Measurements from ENCODE around the gene CHCHD1.
A peak's percentile ranks its signal among the peaks of the same experiment; 100 is the strongest.
"Not testable (repeated sequence)": the region's sequence is repeated elsewhere in the genome, so short reads cannot be mapped to it uniquely, and the experiment has no call there.

CHCHD1 gene

DNA sequence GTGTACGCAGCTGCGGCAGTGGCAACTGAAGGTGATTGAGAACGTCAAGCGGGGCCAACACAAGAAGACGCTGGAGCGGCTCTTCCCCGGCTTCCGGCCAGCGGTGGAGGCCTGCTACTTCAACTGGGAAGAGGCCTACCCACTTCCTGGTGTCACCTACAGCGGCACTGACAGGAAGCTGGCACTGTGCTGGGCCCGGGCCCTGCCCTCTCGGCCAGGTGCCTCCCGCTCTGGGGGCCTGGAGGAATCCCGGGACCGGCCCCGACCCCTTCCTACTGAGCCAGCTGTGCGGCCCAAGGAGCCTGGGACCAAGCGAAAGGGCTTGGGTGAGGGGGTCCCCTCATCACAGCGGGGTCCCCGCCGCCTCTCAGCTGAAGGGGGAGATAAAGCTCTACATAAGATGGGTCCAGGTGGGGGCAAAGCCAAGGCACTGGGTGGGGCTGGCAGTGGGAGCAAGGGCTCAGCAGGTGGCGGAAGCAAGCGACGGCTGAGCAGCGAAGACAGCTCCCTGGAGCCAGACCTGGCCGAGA is 10.1 kb downstream of the CHCHD1 start:
- H3K36me3 Mint-ChIP-seq = peaks cover 50% of the 10 kb centered on the region
- no peaks in the 10 kb centered on the region for H3K27me3 Mint-ChIP-seq

DNA sequence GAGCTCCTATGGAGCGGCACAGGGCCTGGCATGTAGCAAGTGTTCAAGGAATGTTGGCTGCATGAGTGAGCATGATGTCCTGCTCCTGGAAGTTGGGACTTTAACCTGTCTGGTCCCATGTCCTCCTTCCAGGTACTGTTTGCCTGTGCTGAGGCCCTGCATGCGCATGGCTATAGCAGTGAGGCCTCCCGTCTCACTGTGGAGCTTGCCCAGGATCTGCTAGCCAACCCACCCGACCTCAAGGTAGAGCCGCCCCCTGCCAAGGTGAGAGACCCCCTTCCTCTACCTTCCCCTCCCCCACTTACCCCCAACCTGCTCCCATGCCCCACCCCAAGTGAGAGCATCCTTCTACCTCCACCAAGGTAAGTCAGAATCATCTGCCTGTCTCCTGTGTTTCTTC is 11.6 kb downstream of the CHCHD1 start:
- peaks cover 63% of the 10 kb centered on the region for H3K36me3 Mint-ChIP-seq

More for the DNA sequence above, 10.1 kb downstream of the CHCHD1 start:
- DNase-seq = no peak
- CTCF ChIA-PET = no interaction called here
- no peak overlapping the region for H3K27ac Mint-ChIP-seq
- H3K4me3 Mint-ChIP-seq = no peak overlapping the region
- peaks cover 13% of the 10 kb centered on the region for H3K4me1 Mint-ChIP-seq
- no peaks in the 10 kb centered on the region for H3K9me3 Mint-ChIP-seq

DNA sequence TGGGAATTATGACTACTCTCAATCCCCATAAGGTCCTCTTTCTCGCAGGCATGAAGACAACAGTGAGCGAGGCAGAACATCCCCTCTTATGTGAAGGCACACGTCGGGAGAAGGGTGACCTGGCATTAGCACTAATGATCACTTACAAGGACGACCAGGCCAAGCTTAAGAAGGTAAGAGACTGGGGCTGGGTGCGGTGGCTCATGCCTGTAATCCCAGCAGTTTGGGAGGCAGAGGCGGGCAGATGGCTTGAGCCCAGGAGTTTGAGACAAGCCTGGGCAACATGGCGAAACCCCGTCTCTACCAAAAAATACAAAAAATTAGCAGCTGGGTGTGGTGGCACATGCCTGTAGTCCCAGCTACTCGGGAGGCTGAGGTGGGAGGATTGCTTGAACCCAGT is 13.6 kb downstream of the CHCHD1 start:
- H3K27me3 Mint-ChIP-seq, H3K4me3 Mint-ChIP-seq, DNase-seq, H3K9me3 Mint-ChIP-seq, H3K27ac Mint-ChIP-seq, H3K4me1 Mint-ChIP-seq, CTCF ChIA-PET: not testable (repeated sequence)
- peaks cover 51% of the 10 kb centered on the region for H3K36me3 Mint-ChIP-seq

More for the DNA sequence above, 11.6 kb downstream of the CHCHD1 start:
- H3K9me3 Mint-ChIP-seq = no peaks in the 10 kb centered on the region
- CTCF ChIA-PET = no interaction called here
- DNase-seq = no peak
- H3K4me1 Mint-ChIP-seq = peaks cover 2% of the 10 kb centered on the region
- H3K27ac Mint-ChIP-seq = no peak overlapping the region
- no peak overlapping the region for H3K4me3 Mint-ChIP-seq
- H3K27me3 Mint-ChIP-seq = no peaks in the 10 kb centered on the region

DNA sequence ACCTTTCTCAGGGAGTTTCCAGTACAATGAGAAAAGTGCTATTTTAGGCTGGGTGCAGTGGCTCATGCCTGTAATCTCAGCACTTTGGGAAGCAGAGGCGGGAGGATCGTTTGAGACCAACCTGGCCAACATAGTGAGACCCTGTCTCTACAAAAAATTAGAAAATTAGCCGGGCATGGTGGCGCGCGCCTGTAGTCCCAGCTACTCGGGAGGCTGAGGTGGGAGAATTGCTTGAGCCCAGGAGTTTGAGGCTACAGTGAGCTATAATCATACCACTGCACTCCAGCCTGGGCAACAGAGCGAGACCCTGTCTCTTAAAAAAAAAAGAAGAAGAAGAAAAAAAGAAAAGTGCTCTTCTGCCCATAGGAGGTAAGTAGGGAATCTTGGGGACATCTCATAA is 14.2 kb downstream of the CHCHD1 start:
- not testable (repeated sequence) for H3K27me3 Mint-ChIP-seq, DNase-seq, H3K27ac Mint-ChIP-seq, H3K4me3 Mint-ChIP-seq, H3K9me3 Mint-ChIP-seq, H3K4me1 Mint-ChIP-seq
- CTCF ChIA-PET = interaction anchor here (1.5 kb wide), 1 partner anchor 84 kb away, joined by 3 read pairs; no protein-coding TSS in a partner anchor
- peaks cover 49% of the 10 kb centered on the region for H3K36me3 Mint-ChIP-seq

DNA sequence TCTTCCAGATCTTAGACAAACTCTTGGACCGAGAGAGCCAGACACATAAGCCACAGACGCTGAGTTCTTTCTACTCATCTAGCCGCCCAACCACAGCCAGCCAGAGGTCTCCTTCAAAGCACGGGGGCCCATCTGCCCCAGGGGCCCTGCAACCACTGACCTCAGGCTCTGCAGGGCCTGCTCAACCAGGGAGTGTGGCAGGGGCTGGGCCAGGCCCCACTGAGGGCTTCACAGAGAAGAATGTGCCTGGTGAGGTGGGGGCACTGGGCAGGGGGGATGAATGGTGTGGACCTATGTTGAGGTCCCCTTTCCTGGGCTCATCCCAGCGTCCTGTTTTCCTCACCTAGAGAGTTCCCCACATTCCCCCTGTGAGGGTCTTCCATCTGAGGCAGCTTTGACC is 14.9 kb downstream of the CHCHD1 start:
- no peaks in the 10 kb centered on the region for H3K4me1 Mint-ChIP-seq
- H3K9me3 Mint-ChIP-seq = no peaks in the 10 kb centered on the region
- H3K27ac Mint-ChIP-seq = no peak overlapping the region
- DNase-seq = no peak
- CTCF ChIA-PET = interaction anchor here (1.5 kb wide), 1 partner anchor 83 kb away, joined by 3 read pairs; no protein-coding TSS in a partner anchor
- no peaks in the 10 kb centered on the region for H3K27me3 Mint-ChIP-seq
- H3K4me3 Mint-ChIP-seq = no peak overlapping the region
- H3K36me3 Mint-ChIP-seq = peaks cover 49% of the 10 kb centered on the region

DNA sequence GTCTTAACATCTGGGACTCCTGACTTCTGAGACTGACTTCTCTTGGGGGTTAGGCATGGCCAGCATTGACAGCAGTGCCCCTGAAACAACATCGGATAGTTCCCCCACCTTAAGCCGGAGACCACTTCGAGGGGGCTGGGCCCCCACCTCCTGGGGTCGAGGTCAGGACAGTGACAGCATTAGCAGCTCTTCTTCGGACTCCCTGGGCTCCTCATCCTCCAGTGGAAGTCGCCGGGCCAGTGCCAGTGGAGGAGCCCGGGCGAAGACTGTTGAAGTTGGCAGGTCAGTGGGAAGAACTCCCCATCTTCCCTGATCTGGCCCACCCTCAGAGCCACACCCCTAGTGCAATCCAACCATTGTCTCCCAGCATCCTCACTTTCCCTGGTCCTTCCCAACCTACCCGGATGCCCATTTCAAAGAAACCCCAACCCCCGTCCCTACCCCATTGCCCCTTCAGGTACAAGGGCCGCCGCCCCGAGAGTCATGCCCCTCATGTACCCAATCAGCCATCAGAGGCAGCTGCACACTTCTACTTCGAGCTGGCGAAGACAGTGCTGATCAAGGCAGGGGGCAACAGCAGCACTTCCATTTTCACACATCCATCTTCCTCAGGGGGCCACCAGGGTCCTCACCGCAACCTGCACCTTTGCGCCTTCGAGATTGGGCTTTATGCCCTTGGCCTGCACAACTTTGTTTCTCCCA is 15.6 kb downstream of the CHCHD1 start:
- Mint-ChIP-seq H3K27me3 (no peaks in the 10 kb centered on the region), H3K9me3 (no peaks in the 10 kb centered on the region), H3K4me3 (no peak overlapping the region), H3K27ac (no peak overlapping the region), H3K4me1 (no peaks in the 10 kb centered on the region), H3K36me3 (peaks cover 53% of the 10 kb centered on the region)
- no peak for DNase-seq
- CTCF ChIA-PET = interaction anchor here (1.5 kb wide), 1 partner anchor 82 kb away, joined by 3 read pairs; no protein-coding TSS in a partner anchor

DNA sequence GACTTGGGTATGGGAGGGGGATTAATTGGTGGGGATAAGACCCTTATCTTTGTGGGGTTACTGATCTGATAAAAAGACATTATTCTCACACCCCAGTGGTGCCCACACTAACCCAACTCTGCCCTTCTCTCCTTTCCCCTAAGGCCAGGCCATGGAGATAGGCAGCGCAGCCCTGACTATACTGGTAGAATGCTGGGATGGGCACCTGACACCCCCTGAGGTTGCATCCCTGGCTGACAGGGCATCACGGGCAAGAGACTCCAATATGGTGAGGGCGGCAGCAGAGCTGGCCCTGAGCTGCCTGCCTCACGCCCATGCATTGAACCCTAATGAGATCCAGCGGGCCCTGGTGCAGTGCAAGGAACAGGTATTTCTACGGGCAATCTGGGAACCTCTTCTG is 16.2 kb downstream of the CHCHD1 start:
- CTCF ChIA-PET = no interaction called here
- Mint-ChIP-seq H3K27ac (no peak overlapping the region), H3K27me3 (no peaks in the 10 kb centered on the region), H3K4me1 (no peaks in the 10 kb centered on the region), H3K9me3 (no peaks in the 10 kb centered on the region), H3K36me3 (peaks cover 54% of the 10 kb centered on the region), H3K4me3 (no peak overlapping the region)
- DNase-seq = no peak

DNA sequence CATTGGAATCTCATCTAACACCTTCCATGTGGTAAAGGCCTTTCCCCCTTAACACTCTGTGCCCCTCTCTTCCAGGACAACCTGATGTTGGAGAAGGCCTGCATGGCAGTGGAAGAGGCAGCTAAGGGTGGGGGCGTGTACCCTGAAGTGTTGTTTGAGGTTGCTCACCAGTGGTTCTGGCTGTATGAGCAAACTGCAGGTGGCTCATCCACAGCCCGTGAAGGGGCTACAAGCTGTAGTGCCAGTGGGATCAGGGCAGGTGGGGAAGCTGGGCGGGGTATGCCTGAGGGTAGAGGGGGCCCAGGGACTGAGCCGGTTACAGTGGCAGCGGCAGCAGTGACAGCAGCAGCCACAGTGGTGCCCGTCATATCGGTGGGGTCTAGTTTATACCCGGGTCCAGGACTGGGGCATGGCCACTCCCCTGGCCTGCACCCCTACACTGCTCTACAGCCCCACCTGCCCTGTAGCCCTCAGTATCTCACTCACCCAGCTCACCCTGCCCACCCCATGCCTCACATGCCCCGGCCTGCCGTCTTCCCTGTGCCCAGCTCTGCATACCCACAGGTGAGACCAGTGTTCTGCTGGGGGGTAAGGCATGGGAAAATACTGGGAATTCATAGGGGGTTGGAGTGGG is 17.2 kb downstream of the CHCHD1 start:
- DNase-seq = no peak
- H3K27me3 Mint-ChIP-seq = no peaks in the 10 kb centered on the region
- no peaks in the 10 kb centered on the region for H3K9me3 Mint-ChIP-seq
- H3K4me3 Mint-ChIP-seq = no peak overlapping the region
- no peak overlapping the region for H3K27ac Mint-ChIP-seq
- H3K36me3 Mint-ChIP-seq = peaks cover 56% of the 10 kb centered on the region
- H3K4me1 Mint-ChIP-seq = peaks cover 6% of the 10 kb centered on the region
- CTCF ChIA-PET = no interaction called here

DNA sequence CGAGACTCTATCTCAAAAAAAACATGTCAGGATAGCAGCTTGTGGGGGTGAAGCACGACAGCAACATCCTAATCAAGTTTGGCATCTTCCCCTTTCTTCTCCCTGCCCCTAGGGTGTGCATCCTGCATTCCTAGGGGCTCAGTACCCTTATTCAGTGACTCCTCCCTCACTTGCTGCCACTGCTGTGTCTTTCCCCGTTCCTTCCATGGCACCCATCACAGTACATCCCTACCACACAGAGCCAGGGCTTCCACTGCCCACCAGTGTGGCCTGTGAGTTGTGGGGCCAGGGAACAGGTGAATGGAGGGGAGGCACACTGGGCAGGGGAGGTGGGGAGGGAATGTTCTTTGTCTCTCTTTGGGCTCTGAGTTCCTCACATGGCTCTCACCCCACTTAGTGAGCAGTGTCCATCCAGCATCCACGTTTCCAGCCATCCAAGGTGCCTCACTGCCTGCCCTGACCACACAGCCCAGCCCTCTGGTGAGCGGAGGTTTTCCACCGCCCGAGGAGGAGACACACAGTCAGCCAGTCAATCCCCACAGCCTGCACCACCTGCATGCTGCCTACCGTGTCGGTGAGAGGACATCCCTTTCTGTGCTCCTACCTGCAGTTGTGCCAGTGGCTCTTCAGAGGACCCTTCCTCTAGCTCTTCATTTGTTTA is 18.2 kb downstream of the CHCHD1 start:
- H3K4me3 Mint-ChIP-seq = no peak overlapping the region
- peaks cover 7% of the 10 kb centered on the region for H3K4me1 Mint-ChIP-seq
- CTCF ChIA-PET = interaction anchor here (1.7 kb wide), 1 partner anchor 28 kb away, joined by 4 read pairs; a partner anchor contains a TSS
- H3K36me3 Mint-ChIP-seq = peaks cover 52% of the 10 kb centered on the region
- H3K27ac Mint-ChIP-seq = no peak overlapping the region
- DNase-seq = no peak
- no peaks in the 10 kb centered on the region for H3K27me3 Mint-ChIP-seq
- no peaks in the 10 kb centered on the region for H3K9me3 Mint-ChIP-seq

DNA sequence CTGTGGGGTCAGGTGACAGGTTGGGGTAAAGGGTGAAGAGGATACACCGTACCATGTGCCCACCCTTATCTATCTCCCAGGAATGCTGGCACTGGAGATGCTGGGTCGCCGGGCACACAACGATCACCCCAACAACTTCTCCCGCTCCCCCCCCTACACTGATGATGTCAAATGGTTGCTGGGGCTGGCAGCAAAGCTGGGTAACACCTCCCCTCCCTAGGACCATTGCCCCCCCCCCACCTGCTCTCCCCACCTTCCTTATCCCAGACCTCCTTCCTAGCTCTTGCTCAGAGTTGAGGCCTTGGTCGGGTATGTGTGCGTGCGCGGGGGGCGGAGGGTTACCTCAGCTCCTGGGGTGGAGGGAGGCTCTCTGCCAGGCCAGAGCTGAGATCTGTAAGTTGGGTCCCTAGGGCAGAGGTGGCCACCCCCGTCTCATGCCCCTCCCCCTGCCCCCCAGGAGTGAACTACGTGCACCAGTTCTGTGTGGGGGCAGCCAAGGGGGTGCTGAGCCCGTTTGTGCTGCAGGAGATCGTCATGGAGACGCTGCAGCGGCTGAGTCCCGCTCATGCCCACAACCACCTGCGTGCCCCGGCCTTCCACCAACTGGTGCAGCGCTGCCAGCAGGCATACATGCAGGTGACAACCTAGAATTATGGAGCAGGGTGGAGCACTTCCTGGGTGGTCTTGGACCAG is 18.9 kb downstream of the CHCHD1 start:
- Mint-ChIP-seq H3K27ac (no peak overlapping the region), H3K27me3 (no peaks in the 10 kb centered on the region), H3K36me3 (peaks cover 49% of the 10 kb centered on the region), H3K4me3 (no peak overlapping the region), H3K9me3 (no peaks in the 10 kb centered on the region), H3K4me1 (peaks cover 11% of the 10 kb centered on the region)
- no peak for DNase-seq
- CTCF ChIA-PET = interaction anchor here (1.7 kb wide), 1 partner anchor 28 kb away, joined by 4 read pairs; a partner anchor contains a TSS

DNA sequence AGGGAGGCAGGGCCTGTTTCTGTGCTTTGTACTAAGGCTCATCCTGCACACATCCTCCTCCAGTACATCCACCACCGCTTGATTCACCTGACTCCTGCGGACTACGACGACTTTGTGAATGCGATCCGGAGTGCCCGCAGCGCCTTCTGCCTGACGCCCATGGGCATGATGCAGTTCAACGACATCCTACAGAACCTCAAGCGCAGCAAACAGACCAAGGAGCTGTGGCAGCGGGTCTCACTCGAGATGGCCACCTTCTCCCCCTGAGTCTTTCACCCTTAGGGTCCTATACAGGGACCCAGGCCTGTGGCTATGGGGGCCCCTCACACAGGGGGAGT is 19.4 kb downstream of the CHCHD1 start:
- no peak for DNase-seq
- no peak overlapping the region for H3K4me3 Mint-ChIP-seq
- H3K27me3 Mint-ChIP-seq = no peaks in the 10 kb centered on the region
- H3K36me3 Mint-ChIP-seq = peaks cover 51% of the 10 kb centered on the region
- peaks cover 16% of the 10 kb centered on the region for H3K4me1 Mint-ChIP-seq
- no peaks in the 10 kb centered on the region for H3K9me3 Mint-ChIP-seq
- CTCF ChIA-PET = interaction anchor here (0.7 to 1.7 kb wide), 2 partner anchors 18 to 29 kb away, joined by 3 to 4 read pairs; a partner anchor contains a TSS
- H3K27ac Mint-ChIP-seq = peak overlapping the region; percentile 58

DNA sequence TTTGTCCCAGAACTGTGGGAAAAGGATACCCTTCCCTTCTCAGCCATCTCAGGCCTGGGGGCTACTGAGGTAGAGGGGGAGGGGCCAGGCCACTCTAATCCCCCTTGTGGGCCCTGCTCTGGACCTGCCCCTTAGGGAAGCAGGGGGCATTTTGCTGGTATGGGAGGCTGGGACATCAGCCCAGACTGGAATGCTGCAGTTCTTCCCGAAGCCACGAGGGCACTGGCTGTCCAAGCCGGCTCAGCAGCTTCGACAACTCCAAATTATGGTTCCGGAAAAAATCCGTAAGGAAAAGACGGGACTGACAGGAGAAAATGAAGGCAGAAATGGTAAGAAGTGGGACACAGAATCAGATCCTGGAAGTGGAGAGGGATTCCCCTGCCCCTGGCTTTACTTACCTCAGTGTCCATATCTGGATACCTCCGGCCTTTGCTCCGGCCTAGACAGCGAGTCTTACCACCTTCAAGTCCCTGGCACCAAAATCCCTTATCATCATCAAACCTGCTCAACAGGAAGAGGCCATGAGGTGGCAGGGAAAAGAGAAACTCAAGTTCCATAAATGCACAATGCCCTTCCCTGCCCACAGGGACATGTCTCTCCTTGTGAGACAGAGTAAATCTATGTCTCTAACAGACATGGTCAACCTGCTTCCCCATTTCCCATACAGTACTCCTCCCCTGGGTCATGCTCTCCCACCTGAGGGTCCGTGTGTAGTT is 20.6 kb downstream of the CHCHD1 start:
- Mint-ChIP-seq H3K4me3 (no peak overlapping the region), H3K36me3 (peaks cover 55% of the 10 kb centered on the region), H3K9me3 (no peaks in the 10 kb centered on the region), H3K27me3 (no peaks in the 10 kb centered on the region), H3K27ac (no peak overlapping the region), H3K4me1 (peaks cover 28% of the 10 kb centered on the region)
- CTCF ChIA-PET = no interaction called here
- DNase-seq = no peak

DNA sequence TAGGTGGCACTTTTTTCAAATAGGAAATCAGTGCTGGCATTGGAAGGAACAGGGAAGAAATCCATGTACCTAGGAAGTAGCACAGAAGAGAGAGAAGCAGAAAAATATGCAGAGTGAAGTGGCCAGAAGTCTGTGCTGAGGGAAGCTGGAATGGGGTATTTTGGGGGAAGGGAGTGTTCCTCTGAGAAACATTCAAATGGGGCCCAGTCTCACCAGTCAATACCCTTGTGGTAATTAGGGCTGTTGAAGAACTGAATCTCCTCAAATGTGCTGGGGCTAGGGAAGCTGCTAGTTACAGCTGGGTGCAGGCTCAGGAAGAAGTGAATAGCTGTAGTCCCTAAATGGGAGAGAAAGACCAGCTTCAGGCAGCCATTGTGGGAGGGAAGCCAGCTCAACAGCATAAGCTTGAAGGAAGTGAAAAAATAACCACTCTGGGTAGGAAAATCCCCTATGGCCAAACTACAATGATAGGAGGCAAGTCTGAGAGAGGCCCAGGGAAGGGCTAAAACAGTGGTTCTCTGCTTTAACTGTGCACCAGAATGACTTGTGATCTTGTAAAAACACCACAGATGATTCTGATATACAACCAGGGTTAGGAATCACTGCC is 21.9 kb downstream of the CHCHD1 start:
- Mint-ChIP-seq H3K9me3 (no peaks in the 10 kb centered on the region), H3K4me1 (peaks cover 40% of the 10 kb centered on the region), H3K27ac (peak overlapping the region; percentile 77), H3K36me3 (peaks cover 60% of the 10 kb centered on the region), H3K4me3 (no peak overlapping the region), H3K27me3 (no peaks in the 10 kb centered on the region)
- DNase-seq = no peak
- CTCF ChIA-PET = interaction anchor here (0.6 to 1.0 kb wide), 2 partner anchors 18 to 30 kb away, joined by 3 read pairs; no protein-coding TSS in a partner anchor

Data from activated naive CD4-positive, alpha-beta T cell treated with anti-CD3 and anti-CD28 coated beads, Interleukin-2, amount 10 ng/mL, durations not matched to agents 7 days and 5 days (primary cell).